Stomach (tissue), 4 donors: Measurements from ENCODE around the gene STXBP6.

ENCODE experiments used
- EP300 ChIP-seq: sonication (generic); formaldehyde crosslinking; IDR thresholded peaks from one replicate; pipeline ENCODE4 v1.6.1; 2017; ENCODE audit warnings: antibody characterized with exemption
- POLR2A ChIP-seq, 4 donors: fragments of 450-650 bp; IDR thresholded peaks; one replicate each; pipeline ENCODE4 v1.6.1; 2016; ENCODE audit warnings: antibody characterized with exemption in 4 of 4, control low read depth in 2 of 4, mild to moderate bottlenecking in 1 of 4, moderate library complexity in 1 of 4
- POLR2AphosphoS5 ChIP-seq, 3 donors: sonication (generic); formaldehyde crosslinking; IDR thresholded peaks; one replicate each; pipeline ENCODE4 v1.6.1; 2016; ENCODE audit warnings: antibody characterized with exemption in 3 of 3
- TF ChIP-seq, protein P1 (sequence below), 7 experiments: fragments of 450-650 bp in 4 of 7; fragments of 200-600 bp in 3 of 7; sonication (generic) in 3 of 7; IDR thresholded peaks; one replicate each; pipeline ENCODE4 v1.5.1; 2016 to 2019; ENCODE audit warnings: antibody characterized with exemption in 7 of 7, control low read depth in 2 of 7, mild to moderate bottlenecking in 1 of 7

DNA sequence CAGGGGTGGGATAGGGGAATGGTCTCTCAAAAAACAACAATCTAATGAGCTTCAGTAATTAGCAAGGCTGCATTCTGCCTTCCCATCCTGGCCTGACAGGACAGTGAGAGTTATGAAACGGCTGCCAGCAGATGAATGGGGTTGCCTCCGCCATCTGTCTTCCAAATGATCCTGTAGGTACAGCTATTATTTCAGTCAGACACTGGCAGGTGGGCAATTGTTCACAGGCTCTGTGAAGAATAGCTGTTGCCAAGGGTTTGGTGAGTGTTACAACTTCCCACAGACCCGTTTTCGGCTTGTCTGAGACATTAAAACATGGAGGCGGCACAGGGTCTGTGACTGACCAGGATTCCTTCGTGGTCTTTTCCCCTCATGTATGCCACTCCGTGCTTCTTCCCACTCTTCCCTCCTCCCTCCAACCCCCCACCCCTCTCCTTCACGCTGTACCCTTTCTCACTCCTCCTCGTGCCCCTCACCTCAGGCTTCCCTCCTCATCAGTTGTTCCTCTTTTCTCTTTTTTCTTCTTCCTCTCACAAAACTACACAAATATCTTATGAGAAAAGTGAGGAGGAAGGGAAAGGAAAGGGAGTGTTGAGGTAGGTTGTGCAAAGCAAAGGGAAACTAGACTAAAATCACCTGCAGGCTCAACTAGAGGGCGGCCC, 255.2 kb downstream of the STXBP6 start:
- TF ChIP-seq, protein P1, sequence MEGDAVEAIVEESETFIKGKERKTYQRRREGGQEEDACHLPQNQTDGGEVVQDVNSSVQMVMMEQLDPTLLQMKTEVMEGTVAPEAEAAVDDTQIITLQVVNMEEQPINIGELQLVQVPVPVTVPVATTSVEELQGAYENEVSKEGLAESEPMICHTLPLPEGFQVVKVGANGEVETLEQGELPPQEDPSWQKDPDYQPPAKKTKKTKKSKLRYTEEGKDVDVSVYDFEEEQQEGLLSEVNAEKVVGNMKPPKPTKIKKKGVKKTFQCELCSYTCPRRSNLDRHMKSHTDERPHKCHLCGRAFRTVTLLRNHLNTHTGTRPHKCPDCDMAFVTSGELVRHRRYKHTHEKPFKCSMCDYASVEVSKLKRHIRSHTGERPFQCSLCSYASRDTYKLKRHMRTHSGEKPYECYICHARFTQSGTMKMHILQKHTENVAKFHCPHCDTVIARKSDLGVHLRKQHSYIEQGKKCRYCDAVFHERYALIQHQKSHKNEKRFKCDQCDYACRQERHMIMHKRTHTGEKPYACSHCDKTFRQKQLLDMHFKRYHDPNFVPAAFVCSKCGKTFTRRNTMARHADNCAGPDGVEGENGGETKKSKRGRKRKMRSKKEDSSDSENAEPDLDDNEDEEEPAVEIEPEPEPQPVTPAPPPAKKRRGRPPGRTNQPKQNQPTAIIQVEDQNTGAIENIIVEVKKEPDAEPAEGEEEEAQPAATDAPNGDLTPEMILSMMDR (IDR thresholded peaks at IDR 0.05) = no peak
- TF ChIP-seq POLR2A (IDR thresholded peaks at IDR 0.05) (no peak), POLR2AphosphoS5 (IDR thresholded peaks at IDR 0.05) (no peak), EP300 (no peak)
